ENCODE results near the gene SLC22A23. TPM values are rescaled to one million over a fixed set of nuclear protein-coding genes. Genes with fewer than 3 reads are reported as not detected.

Gene SLC22A23
- polyA plus RNA-seq, 3 donors, result 8.8 to 10.2 (median 9.4) TPM

DNA sequence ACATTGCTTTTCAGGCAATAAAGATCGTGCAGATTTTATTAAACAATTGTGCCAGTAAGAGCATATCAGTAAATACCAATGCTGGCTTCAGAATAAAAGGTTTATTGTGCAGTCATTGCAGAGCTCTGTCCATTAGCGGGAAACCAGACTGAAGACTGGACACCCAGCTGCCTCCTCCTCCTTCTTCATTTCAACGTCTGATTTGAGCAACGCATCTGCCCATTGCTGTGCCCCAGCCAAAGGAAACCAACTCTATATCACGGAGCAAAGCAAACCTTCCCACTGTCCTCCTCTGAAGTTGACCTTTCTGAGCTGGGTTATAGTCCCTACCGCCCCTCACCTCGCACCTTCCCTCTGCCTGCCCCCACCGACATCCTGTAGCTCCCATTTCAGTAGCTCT is 80.8 kb downstream of the SLC22A23 start:
- no peak for DNase-seq (ENCODE audit: low read depth in 3 of 3, low spot score in 2 of 3)

DNA sequence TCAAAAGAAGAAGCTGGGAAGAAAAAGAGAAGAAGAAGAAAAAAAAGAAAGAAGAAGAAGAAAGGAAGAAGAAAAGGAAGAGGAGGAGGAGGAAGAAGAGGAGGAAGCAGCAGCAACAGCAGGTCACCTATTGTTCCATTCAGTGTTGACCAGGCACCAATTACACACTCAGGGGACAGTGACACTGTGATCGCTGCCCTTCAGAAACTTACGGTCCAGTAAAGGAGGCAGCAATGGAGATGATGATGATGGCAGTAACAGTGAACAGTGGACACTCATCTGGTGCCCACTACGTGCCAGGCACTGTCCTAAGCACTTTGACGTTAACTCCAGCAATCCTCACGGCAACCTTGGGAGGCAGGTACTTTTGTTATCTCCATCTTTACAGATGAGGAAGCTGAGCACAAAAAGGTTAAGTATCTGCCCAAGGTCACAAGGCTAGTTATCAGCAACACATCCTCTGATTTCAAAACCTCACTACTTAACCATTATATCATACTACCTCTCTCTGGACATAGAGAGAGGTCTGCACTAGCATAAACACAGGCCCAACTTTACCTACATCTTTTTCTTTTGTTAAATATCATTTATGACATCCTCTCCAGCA is 83.2 kb downstream of the SLC22A23 start:
- no peak for DNase-seq (ENCODE audit: low read depth in 3 of 3, low spot score in 2 of 3)

GRCh38 chr6:3372912-3373554 is 83.8 kb downstream of the SLC22A23 start:
- DNase-seq (ENCODE audit: low read depth in 3 of 3, low spot score in 2 of 3), result no peak

DNA sequence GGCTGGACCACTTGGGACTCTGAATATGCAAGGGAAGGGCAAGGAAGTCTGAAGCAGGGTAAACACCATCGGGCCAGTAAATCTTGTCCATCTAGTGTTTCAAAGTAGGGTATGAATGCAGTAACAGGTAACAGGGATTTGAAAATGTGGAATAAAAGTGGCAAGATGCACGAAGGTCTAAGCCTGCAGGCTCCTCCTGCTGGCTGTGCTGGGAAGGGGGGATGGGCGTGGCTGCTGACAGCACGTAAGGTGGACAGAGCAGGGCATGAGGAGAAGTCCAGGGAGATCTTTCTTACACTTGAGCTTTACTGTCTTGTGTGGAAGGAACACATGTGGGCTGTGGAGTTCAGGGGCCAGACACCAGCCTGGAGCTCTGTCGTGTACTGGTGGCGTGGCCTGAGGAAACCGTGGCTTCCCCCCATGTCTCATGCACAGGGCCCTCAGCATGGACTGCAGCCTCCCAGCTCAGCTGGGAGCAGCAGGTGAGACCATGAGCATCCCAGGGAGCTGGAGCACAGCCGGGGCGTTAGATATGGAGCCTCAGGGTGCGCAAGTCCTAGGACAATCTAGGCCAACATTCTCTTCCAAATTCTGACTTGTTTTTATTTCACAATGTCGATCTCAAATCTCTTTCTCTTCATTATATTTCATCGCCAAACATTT is 84.5 kb downstream of the SLC22A23 start:
- no peak for DNase-seq (ENCODE audit: low read depth in 3 of 3, low spot score in 2 of 3)

GRCh38 chr6:3371222-3371949 is 85.5 kb downstream of the SLC22A23 start:
- DNase-seq (ENCODE audit: low read depth in 3 of 3, low spot score in 2 of 3), result no peak

DNA sequence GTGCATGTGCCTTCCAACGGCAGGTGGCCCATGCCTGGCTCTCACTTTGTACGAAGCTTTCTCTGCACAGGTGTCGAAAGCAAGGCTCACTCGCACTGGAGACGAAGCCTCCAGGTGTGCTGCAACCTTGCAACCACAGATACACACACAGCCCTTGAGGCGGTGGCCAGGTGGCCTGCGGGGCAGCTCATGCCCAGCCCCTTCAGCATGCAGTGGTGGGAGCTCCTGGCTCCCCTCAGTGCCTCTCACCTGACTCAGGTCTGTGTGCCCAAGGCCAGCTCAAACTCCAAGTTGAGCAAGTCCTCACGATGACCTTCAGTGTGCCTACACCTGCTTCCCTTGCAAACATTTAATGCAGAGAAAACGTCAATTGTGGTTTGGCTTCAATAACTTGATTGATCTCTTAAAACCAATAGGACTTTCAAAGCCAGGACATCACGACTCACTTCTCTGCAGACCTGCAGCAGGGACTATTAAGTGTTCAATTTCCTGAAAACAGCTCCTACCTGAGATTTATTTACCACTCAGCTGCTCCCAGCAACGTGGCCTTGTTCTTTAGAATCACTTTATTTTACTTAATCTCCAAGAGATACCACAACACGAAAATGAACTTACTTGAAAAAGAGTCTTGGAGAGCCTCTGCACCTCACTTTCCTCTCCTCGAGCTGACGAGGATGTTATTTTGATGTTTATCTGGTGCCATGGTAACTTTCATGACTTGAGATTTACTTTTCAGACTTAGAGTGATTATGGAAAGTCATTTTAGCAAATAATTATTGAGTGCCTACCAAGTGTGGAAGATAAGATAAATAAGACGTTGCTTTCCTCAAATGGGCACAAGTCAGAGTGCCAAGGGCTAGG is 86.3 kb downstream of the SLC22A23 start:
- no peak for DNase-seq (ENCODE audit: low read depth in 3 of 3, low spot score in 2 of 3)

GRCh38 chr6:3369985-3370360 is 86.9 kb downstream of the SLC22A23 start:
- no peak for DNase-seq (ENCODE audit: low read depth in 3 of 3, low spot score in 2 of 3)

- no peak for DNase-seq (ENCODE audit: low read depth in 3 of 3, low spot score in 2 of 3)
These were observed 88.2 kb downstream of the SLC22A23 start for GRCh38 chr6:3368685-3369084.

DNA sequence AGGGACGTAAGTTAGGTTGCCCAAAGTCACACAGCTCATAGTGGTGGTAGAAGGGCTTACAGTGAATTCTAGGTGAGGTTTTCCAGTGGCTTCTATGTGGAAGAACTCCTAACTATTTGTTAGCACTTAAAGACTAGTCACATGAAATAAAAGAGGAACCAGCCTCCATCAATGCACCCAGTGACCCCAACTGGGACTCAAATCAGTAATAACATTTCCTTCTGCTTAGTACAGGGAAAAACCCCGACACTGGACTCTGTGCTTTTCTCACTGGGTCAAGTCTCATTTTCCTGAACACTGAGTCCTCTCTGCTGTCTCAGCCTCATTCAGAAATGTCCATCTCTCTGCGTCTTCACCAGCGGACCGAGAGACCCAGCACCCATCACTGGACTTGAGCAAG is 89.2 kb downstream of the SLC22A23 start:
- no peak for DNase-seq (ENCODE audit: low read depth in 3 of 3, low spot score in 2 of 3)

GRCh38 chr6:3366596-3367413 is 90.0 kb downstream of the SLC22A23 start:
- no peak for DNase-seq (ENCODE audit: low read depth in 3 of 3, low spot score in 2 of 3)

GRCh38 chr6:3364391-3364790 is 92.5 kb downstream of the SLC22A23 start:
- no peak for DNase-seq (ENCODE audit: low read depth in 3 of 3, low spot score in 2 of 3)

GRCh38 chr6:3363296-3364025 is 93.4 kb downstream of the SLC22A23 start:
- no peak for DNase-seq (ENCODE audit: low read depth in 3 of 3, low spot score in 2 of 3)

GRCh38 chr6:3361312-3362037 is 95.4 kb downstream of the SLC22A23 start:
- no peak for DNase-seq (ENCODE audit: low read depth in 3 of 3, low spot score in 2 of 3)

DNA sequence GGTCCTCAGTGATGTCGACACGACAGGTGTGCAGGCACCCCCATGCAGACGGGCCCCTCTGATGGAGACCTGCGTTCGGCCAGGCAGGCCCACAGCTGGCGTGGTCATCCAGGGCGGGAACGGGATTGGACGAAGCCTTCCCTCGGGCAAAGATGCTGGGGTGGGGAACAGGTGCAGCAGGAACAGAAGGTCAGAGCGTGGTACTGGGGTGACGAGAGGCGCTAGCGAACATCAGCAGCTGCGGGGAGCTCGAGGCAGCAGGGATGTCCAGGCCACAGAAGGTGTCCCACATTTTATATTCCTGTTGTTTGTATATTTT is 96.2 kb downstream of the SLC22A23 start:
- no peak for DNase-seq (ENCODE audit: low read depth in 3 of 3, low spot score in 2 of 3)

DNA sequence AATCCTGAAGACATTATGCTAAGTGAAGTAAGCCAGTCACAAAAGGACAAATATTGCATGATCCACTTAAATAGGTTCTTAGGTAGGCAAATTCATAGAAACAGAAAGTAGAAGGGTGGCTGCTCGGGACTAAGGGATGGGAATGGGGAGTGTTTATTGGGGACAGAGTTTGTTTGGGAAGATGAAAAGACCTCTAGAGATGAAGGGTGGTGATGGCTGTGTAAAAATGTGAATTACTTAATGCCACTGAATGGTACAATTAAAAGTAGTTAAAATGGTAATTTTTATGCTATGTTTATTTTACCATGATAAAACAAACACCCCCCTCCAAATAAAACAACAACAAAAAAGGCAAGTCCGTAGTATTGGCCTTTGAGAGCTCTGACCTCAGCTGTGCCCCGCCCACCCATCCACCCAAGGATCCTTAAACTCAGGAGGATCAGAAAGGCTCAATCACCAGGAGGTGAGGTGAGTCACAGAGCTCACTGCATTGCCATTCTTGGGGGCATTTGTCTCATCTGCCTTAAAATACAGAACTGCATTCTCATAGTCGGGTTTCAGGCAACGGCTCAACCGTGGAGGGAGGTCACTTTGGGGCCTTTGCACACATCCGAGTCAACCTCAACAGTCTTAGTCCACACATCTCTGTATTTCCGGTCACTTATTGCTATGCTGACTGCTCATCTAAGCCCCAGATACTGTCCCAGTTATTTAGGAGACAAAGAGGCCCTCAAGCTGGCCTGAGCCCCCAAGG is 96.7 kb downstream of the SLC22A23 start:
- DNase-seq (ENCODE audit: low read depth in 3 of 3, low spot score in 2 of 3), result no peak

DNA sequence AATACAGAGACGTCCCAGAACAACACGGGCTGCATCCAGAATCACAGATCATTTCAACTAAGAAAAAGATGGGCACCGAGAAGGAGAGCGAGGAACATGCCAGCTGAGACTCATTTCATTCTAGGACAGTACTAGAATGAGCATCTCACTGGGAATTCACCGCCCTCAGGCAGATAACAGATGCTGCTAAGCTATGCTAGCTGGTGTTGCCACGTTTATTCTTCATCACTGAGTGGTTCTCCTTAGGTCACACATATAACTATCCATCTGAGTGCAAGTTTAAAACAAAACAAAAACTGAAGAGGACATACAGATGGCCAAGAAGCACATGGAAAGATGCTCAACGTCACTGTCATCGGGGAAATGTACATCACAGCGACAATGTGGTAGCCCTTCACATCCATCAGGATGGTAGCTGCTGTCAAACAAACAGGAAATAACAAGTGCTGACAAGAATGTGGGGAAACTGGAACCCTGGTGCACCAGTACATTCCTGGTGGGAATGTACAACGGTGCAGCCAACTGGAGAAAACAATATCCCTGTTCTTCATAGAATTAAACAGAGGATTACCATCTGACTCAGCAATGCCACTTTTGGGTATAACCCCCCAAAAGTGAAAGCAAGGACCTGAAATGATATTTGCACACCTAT is 97.6 kb downstream of the SLC22A23 start:
- DNase-seq (ENCODE audit: low read depth in 3 of 3, low spot score in 2 of 3), result no peak

GRCh38 chr6:3358413-3359100 is 98.3 kb downstream of the SLC22A23 start:
- no peak for DNase-seq (ENCODE audit: low read depth in 3 of 3, low spot score in 2 of 3)

Data from right renal cortex interstitium (tissue), 3 donors.